K562 (cell line): ENCODE results near the gene TRABD. TPM values are rescaled to one million over a fixed set of nuclear protein-coding genes. Genes with fewer than 3 reads are reported as not detected.

Experiments
- ATAC-seq: fragments of 200-7000 bp; cut with Tn5 transposase; 3 replicates; pipeline ENCODE4 v1.9.1; 2020; ENCODE audit warnings: moderate library complexity
- BruUV-seq: library from RNA; stranded (reverse); fragments of 400-500 nt; replicated peaks from 2 replicates; lab custom pipeline; 2021; lab: Mats Ljungman, UMichigan
- CTCF ChIA-PET: fragments of 300-600 bp; formaldehyde crosslinking; extraction: SDS; loops from one replicate; lab custom pipeline; 2021; ENCODE audit warnings: low intra/inter-chr PET ratio; lab: Yijun Ruan, JAX
- POLR2A ChIA-PET: fragments of 300-600, 350-650 bp; sonication (Branson Sonifier 250); formaldehyde crosslinking; extraction: SDS; loops from one replicate; lab custom pipeline; 2021; ENCODE audit warnings: antibody characterized with exemption, inconsistent platforms; lab: Yijun Ruan, JAX
- DNase-seq, 4 experiments: peaks; one replicate each; pipeline versions ENCODE4 v3.0.0 to v3.0.0-alpha.2; 2011 to 2018; ENCODE audit warnings: low spot score in 3 of 4, mixed read lengths in 3 of 4; ENCODE audit errors: extremely low read depth in 1 of 4
- FAIRE-seq: peaks from 2 replicates; lab custom pipeline; 2011; peaks lifted over from hg19 to GRCh38; lab: Jason Lieb, UNC
- H2AFZ ChIP-seq: 2 replicates; pipeline ENCODE4 v1.6.0; 2011; ENCODE audit warnings: low read depth, low read length, control low read depth, inconsistent platforms
- H3K27ac ChIP-seq: fragments of 200-600 bp; 3 replicates; pipeline ENCODE4 v1.8.0; 2011; ENCODE audit warnings: low read depth, mild to moderate bottlenecking, control low read depth, inconsistent platforms, low read length, moderate library complexity, mixed read lengths; ENCODE audit errors: extremely low read depth
- H3K27me3 ChIP-seq, 2 experiments: fragments of 300-600 bp in 1 of 2; 2 replicates in 1 of 2; 3 replicates in 1 of 2; pipeline versions ENCODE4 v1.6.0 to v1.8.0; 2011; ENCODE audit warnings: inconsistent platforms in 2 of 2, low read length in 2 of 2, mild to moderate bottlenecking in 1 of 2, mixed read lengths in 1 of 2, moderate library complexity in 1 of 2; ENCODE audit not compliant: control insufficient read depth in 2 of 2, insufficient read depth in 2 of 2
- H3K36me3 ChIP-seq: fragments of 300-600 bp; 3 replicates; pipeline ENCODE4 v1.8.0; 2011; ENCODE audit warnings: mild to moderate bottlenecking, low read length, inconsistent platforms; ENCODE audit not compliant: control insufficient read depth, insufficient read depth
- H3K4me1 ChIP-seq, 2 experiments: fragments of 200-600 bp in 1 of 2; replicated peaks in 1 of 2; 2 replicates in 1 of 2; 3 replicates in 1 of 2; pipeline versions ENCODE4 v1.5.1 to v1.8.0; 2011; ENCODE audit warnings: inconsistent platforms in 2 of 2, low read length in 2 of 2, mild to moderate bottlenecking in 1 of 2, mixed read lengths in 1 of 2, moderate library complexity in 1 of 2; ENCODE audit not compliant: control insufficient read depth in 2 of 2, insufficient read depth in 2 of 2
- H3K4me2 ChIP-seq: 2 replicates; pipeline ENCODE4 v1.6.1; 2011; ENCODE audit warnings: low read length, control low read depth, inconsistent platforms, mixed read lengths; ENCODE audit not compliant: insufficient read depth
- H3K4me3 ChIP-seq: fragments of 200-600 bp; sonication (generic), shearing (Covaris generic); 2 replicates; pipeline ENCODE4 v1.5.1; 2016; ENCODE audit warnings: control low read depth, inconsistent platforms
- H3K79me2 ChIP-seq: fragments of 200-600 bp; 3 replicates; pipeline ENCODE4 v1.8.0; 2011; ENCODE audit warnings: low read length, inconsistent platforms; ENCODE audit not compliant: control insufficient read depth, insufficient read depth
- H3K9ac ChIP-seq, 2 experiments: 2 replicates each; pipeline versions ENCODE4 v1.6.0 to v1.6.1; 2011; ENCODE audit warnings: low read depth in 2 of 2, low read length in 2 of 2, control low read depth in 1 of 2, inconsistent platforms in 1 of 2, mild to moderate bottlenecking in 1 of 2, mixed read lengths in 1 of 2; ENCODE audit not compliant: insufficient read depth in 1 of 2
- H3K9me1 ChIP-seq: one replicate; pipeline ENCODE4 v1.6.0; 2011; ENCODE audit warnings: inconsistent platforms, mild to moderate bottlenecking, low read length, moderate library complexity; ENCODE audit not compliant: control insufficient read depth, insufficient read depth
- H3K9me3 ChIP-seq: replicated peaks from 2 replicates; pipeline ENCODE4 v1.5.1; 2011; ENCODE audit warnings: low read depth, low read length, inconsistent platforms; ENCODE audit not compliant: control insufficient read depth, insufficient read depth
- H4K20me1 ChIP-seq: replicated peaks from 2 replicates; pipeline ENCODE4 v1.6.1; 2011; ENCODE audit warnings: low read length, inconsistent platforms, mixed read lengths; ENCODE audit not compliant: control insufficient read depth, insufficient read depth
- ATF1 ChIP-seq, 2 experiments: fragments of 450-650 bp in 1 of 2; IDR thresholded peaks; 2 replicates each; pipeline ENCODE4 v1.6.1; 2016; ENCODE audit warnings: missing compliant biosample characterization in 1 of 2, missing genetic modification characterization in 1 of 2
- ATF3 ChIP-seq, 2 experiments: fragments of 450-650 bp in 1 of 2; sonication (generic) in 1 of 2; formaldehyde crosslinking in 1 of 2; IDR thresholded peaks in 1 of 2; conservative IDR thresholded peaks in 1 of 2; 2 replicates each; pipeline versions ENCODE4 v1.6.1 to v1.8.1; 2016 to 2023; ENCODE audit warnings: mild to moderate bottlenecking in 2 of 2, moderate library complexity in 2 of 2, inconsistent platforms in 1 of 2, missing genetic modification reagents in 1 of 2
- CREB1 ChIP-seq, 2 experiments: sonication (generic) in 1 of 2; formaldehyde crosslinking in 1 of 2; IDR thresholded peaks; 2 replicates each; pipeline versions ENCODE4 v1.6.1 to v1.8.0; 2012 to 2022; ENCODE audit warnings: inconsistent platforms in 1 of 2, mild to moderate bottlenecking in 1 of 2, missing genetic modification reagents in 1 of 2, moderate library complexity in 1 of 2
- CXXC5 ChIP-seq: fragments of 250-450 bp; sonication (Bioruptor Pico); IDR thresholded peaks from 2 replicates; pipeline ENCODE4 v1.8.0; 2022; ENCODE audit warnings: inconsistent platforms, mild to moderate bottlenecking, moderate library complexity
- E2F6 ChIP-seq, 2 experiments: IDR thresholded peaks; 2 replicates each; pipeline ENCODE4 v1.6.1; 2011; ENCODE audit warnings: borderline replicate concordance in 1 of 2, control low read depth in 1 of 2, low read depth in 1 of 2, low read length in 1 of 2, mild to moderate bottlenecking in 1 of 2, mixed read lengths in 1 of 2, moderate library complexity in 1 of 2; ENCODE audit not compliant: insufficient read depth in 1 of 2, insufficient read length in 1 of 2, poor library complexity in 1 of 2, severe bottlenecking in 1 of 2; ENCODE audit errors: extremely low read depth in 1 of 2
- ERF ChIP-seq: fragments of 450-650 bp; formaldehyde crosslinking; IDR thresholded peaks from 2 replicates; pipeline ENCODE4 v1.4.0; 2020; ENCODE audit warnings: mild to moderate bottlenecking, mixed read lengths
- KLF16 ChIP-seq: IDR thresholded peaks from 2 replicates; pipeline ENCODE4 v1.6.1; 2016; ENCODE audit warnings: antibody characterized with exemption
- MBD2 ChIP-seq: sonication (generic); IDR thresholded peaks from 2 replicates; pipeline ENCODE4 v1.6.1; 2016; ENCODE audit warnings: low read depth, borderline replicate concordance
- NCOA4 ChIP-seq: fragments of 450-650 bp; IDR thresholded peaks from 2 replicates; pipeline ENCODE4 v1.6.1; 2018; ENCODE audit warnings: mild to moderate bottlenecking; ENCODE audit not compliant: partially characterized antibody
- SMARCA5 ChIP-seq: fragments of 450-650 bp; IDR thresholded peaks from 2 replicates; pipeline ENCODE4 v1.6.1; 2016
- TAF7 ChIP-seq: fragments of 450-650 bp; IDR thresholded peaks from 2 replicates; pipeline ENCODE4 v1.6.1; 2016; ENCODE audit warnings: missing genetic modification characterization, missing compliant biosample characterization
- ZBTB17 ChIP-seq: fragments of 450-650 bp; formaldehyde crosslinking; IDR thresholded peaks from 2 replicates; pipeline ENCODE4 v1.4.0; 2020; ENCODE audit warnings: mild to moderate bottlenecking
- ZNF217 ChIP-seq: sonication (generic); formaldehyde crosslinking; IDR thresholded peaks from 2 replicates; pipeline ENCODE4 v1.8.0; 2022; ENCODE audit warnings: mild to moderate bottlenecking, missing genetic modification reagents
- ZNF766 ChIP-seq: fragments of 200-800 bp; sonication (Bioruptor generic); conservative IDR thresholded peaks from 2 replicates; pipeline ENCODE4 v1.6.1; 2016; ENCODE audit warnings: missing genetic modification characterization, missing compliant biosample characterization
- WGBS: fragments of 100-300 bp; shearing (Covaris generic); methylation state at CpG from one replicate; pipeline ENCODE4 v1.1.6; 2016; ENCODE audit warnings: low coverage, mixed read lengths; ENCODE audit not compliant: insufficient coverage; ENCODE audit errors: missing lambda C conversion rate; 5-methylcytosine and 5-hydroxymethylcytosine counted together
- in situ Hi-C: fragments of 300-500 bp; cut with MboI; formaldehyde crosslinking; loops from 4 replicates; pipeline ENCODE4 v1.15.0; 2018; ENCODE audit warnings: inconsistent platforms, mixed read lengths
- intact Hi-C: fragments of 100-400 bp; cut with micrococcal nuclease; formaldehyde crosslinking; loops from 2 replicates; pipeline ENCODE4 v1.14.2; 2022
- polyA plus RNA-seq, 8 experiments: library from polyadenylated mRNA; depleted of rRNA in 4 of 8; stranded (reverse) in 5 of 8; unstranded in 3 of 8; fragments of >200 nt; fragmentation: Nextera tagmentation in 2 of 8; fragmentation: Illumina TruSeq in 1 of 8; extraction: Ambion mirVana in 2 of 8; extraction: Trizol in 1 of 8; gene quantifications; 2 replicates each; pipeline versions ENCODE4 v1.2.1 to v1.2.3, GENCODE V29; 2011 to 2014; ENCODE audit warnings: inconsistent platforms in 1 of 8, missing spikeins in 1 of 8
- total RNA-seq, 7 experiments: library from RNA; depleted of rRNA in 6 of 7; stranded (reverse); fragments of >200 nt in 6 of 7; fragmentation: Illumina TruSeq in 2 of 7; extraction: Trizol in 2 of 7; gene quantifications; 2 replicates each; pipeline versions ENCODE4 v1.2.1 to v1.2.3, GENCODE V29; 2011 to 2021; ENCODE audit warnings: low replicate concordance in 1 of 7

Gene TRABD
- total and polyA plus RNA-seq, 9 of the 15 experiments (the other 6 are each of a cell fraction or from before 2014, with no cell fraction given) = 0.08 to 62.9 (median 14.0) TPM

DNA sequence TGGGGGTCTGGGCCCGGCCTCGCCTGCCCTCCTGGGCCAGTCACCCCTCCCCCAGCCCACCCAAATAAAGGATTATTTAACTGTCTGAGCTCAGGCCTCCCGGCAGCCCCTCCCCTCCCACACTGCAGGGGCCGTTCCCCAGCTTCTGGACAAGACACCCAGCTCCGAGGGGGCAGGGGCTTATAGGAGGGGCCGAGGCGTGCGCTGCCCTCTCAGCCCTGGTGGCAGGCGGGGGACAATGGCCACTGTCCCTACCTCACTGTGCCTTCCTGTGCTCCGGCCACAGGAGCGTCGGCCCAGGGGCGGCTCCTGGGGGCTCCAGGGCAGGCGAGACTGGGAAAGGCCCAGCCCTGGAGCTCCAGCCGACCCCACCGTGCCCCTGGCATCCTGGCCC lies 12.9 kb downstream of the TRABD start:
- CTCF ChIA-PET = no interaction called here
- Histone ChIP-seq H3K4me1 (peaks cover 5 to 46% of the 10 kb centered on the region in 2 experiments; a peak in 3 of 5 replicates), H3K79me2 (peaks cover 20% of the 10 kb centered on the region), H3K9me3 (peaks cover 3% of the 10 kb centered on the region; the same call in 1 of the 2 replicates), H3K9ac (no peak overlapping the region), H3K36me3 (peaks cover 51% of the 10 kb centered on the region; the same call in 1 of the 3 replicates), H3K27ac (no peak overlapping the region), H3K4me2 (no peak overlapping the region), H2AFZ (no peak overlapping the region), H3K9me1 (no peaks in the 10 kb centered on the region), H3K4me3 (no peak overlapping the region), H3K27me3 (no peaks in the 10 kb centered on the region), H4K20me1 (no peaks in the 10 kb centered on the region; the same call in 1 of the 2 replicates)
- in situ Hi-C loops (no loop called here), intact Hi-C loops (no loop called here)
- no TSS peak for BruUV-seq
- TF ChIP-seq ATF3 (IDR thresholded peaks at IDR 0.05) = no peak
- TF ChIP-seq ATF3 (CRISPR knock-in tag; conservative IDR thresholded peaks at IDR 0.05) = no peak
- 80% methylated on average over 1 of the region's 16 CpGs for WGBS
- ATAC-seq (no peak), DNase-seq (no peak), FAIRE-seq (no peak)
- POLR2A ChIA-PET = no interaction called here

DNA sequence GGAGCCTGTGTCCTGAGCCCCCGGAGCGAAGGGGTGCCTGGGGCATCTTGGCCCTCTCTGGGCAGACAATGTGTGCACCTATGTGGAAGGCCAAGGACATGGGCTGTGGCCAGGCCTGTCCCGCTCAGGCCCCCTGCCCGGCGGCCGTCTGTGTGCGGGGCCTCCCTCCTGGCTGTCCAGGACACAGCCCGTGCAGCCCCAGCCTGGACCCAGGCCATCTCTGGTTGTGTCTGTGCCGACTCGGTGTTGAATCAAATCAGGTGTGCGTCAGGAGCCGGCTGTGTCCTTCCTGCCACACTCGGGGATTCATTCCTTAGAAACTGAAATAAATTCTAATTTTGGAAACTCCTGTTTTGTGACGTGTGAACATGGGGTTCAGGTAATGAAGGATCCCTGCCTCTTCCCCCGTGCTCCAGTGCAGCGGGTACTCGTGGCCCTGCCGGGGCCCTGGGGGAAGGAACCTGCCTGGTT lies 13.6 kb downstream of the TRABD start:
- ChIA-PET CTCF (no interaction called here), POLR2A (no interaction called here)
- Histone ChIP-seq H3K4me3 (no peak overlapping the region), H3K4me1 (peaks cover 5 to 44% of the 10 kb centered on the region in 2 experiments; a peak in 3 of 5 replicates), H2AFZ (no peak overlapping the region), H3K36me3 (peaks cover 46% of the 10 kb centered on the region; the same call in 1 of the 3 replicates), H3K4me2 (no peak overlapping the region), H4K20me1 (no peaks in the 10 kb centered on the region; the same call in 1 of the 2 replicates), H3K9ac (0 out of 4 replicates have a peak overlapping the region, but pooled peaks of 1 of the 2 experiments have one; percentile 68), H3K9me1 (no peaks in the 10 kb centered on the region), H3K27ac (no peak overlapping the region), H3K9me3 (peaks cover 3% of the 10 kb centered on the region; the same call in 1 of the 2 replicates), H3K27me3 (no peaks in the 10 kb centered on the region), H3K79me2 (peaks cover 20% of the 10 kb centered on the region)
- WGBS = 85% methylated on average over 17 of the region's 18 CpGs
- no peak for DNase-seq
- in situ Hi-C loops (no loop called here), intact Hi-C loops (no loop called here)
- BruUV-seq = no TSS peak
- TF ChIP-seq ERF (CRISPR knock-in tag) = no peak
- TF ChIP-seq ZNF217 = no peak
- no peak for TF ChIP-seq TAF7 (tag)
- no peak for TF ChIP-seq ZNF766
- no peak for TF ChIP-seq KLF16
- no peak for TF ChIP-seq ZBTB17 (CRISPR knock-in tag)
- no peak for TF ChIP-seq MBD2
- TF ChIP-seq CXXC5 (CRISPR knock-in tag) = no peak
- no peak for TF ChIP-seq NCOA4
- TF ChIP-seq ATF1 (CRISPR knock-in tag; IDR thresholded peaks at IDR 0.05) = no peak
- no peak for TF ChIP-seq ATF1 (tag; IDR thresholded peaks at IDR 0.05)
- no peak for TF ChIP-seq CREB1 (IDR thresholded peaks at IDR 0.05)
- no peak for TF ChIP-seq CREB1 (CRISPR knock-in tag; IDR thresholded peaks at IDR 0.05)
- no peak for TF ChIP-seq E2F6 (IDR thresholded peaks at IDR 0.05; ENCODE audit: borderline replicate concordance in 1 of 2, extremely low read depth in 1 of 2, insufficient read depth in 1 of 2, insufficient read length in 1 of 2, low read depth in 1 of 2, low read length in 1 of 2, poor library complexity in 1 of 2, severe bottlenecking in 1 of 2)
- TF ChIP-seq SMARCA5 = no peak
- no peak for FAIRE-seq
- no peak for ATAC-seq
